ENCODE results near the gene OST4. TPM values are rescaled to one million over a fixed set of nuclear protein-coding genes. Genes with fewer than 3 reads are reported as not detected.

OST4 gene
- total and polyA plus RNA-seq, 2 donors from 2014 or later: 260 to 718 TPM

DNA sequence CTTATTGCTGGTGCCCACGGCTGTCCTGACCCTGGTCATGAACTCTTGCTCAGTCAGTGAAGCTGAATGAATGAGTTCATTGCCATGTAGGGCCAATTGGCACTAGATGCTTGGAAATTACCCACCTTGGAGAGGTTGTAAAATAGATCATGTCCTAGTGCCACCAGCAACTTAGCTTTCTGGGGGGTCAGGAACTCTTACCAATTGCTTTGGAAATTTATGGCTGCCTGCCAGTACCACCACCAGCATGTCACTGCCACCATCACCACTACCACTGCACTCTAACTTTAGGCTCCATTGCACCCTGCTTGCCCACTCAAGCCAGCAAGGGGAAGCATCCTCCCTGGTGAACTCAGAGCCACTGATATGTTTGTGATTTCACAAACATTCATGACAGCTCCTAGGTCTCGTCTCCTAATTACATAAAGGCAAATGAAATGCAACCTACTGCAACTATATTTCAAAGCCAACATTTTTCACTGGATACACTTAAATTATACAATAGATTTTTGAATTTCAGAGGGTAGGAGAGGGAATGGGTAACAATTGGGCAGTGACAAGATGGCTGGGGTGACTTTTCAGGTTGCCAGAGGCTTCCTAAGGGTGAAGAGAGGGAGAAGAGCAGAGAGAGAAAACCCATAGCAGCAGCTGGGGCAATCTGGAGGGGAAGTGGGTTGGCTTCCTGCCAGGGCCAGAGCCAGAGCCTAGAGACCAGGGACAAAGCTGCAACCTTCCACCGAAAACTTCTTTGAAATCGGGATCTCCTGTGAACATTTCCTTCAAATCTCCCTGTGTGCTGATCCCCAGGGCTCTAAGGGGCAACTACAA, 3.5 kb upstream of the OST4 start:
- intact Hi-C loops (cut with DNase I): no loop called here
- Histone ChIP-seq H3K36me3 (ENCODE audit: control insufficient read depth in 2 of 3, insufficient read depth in 3 of 3, low read length in 3 of 3) (no peaks in the 10 kb centered on the region), H3K27ac (ENCODE audit: low read depth in 2 of 2, low read length in 2 of 2) (no peak overlapping the region), H3K27me3 (ENCODE audit: control insufficient read depth, insufficient read depth, low read length) (no peaks in the 10 kb centered on the region), H3K4me3 (ENCODE audit: low read length in 3 of 3) (no peak overlapping the region), H3K9ac (ENCODE audit: low read length in 3 of 3) (no peak overlapping the region), H3K4me1 (ENCODE audit: control insufficient read depth in 2 of 3, insufficient read depth in 2 of 3, low read depth in 1 of 3, low read length in 3 of 3) (peaks cover 8 to 14% (median 9%) of the 10 kb centered on the region in 3 donors), H3K9me3 (ENCODE audit: control insufficient read depth in 2 of 3, insufficient read depth in 1 of 3, low read length in 3 of 3) (no peaks in the 10 kb centered on the region)
- TF ChIP-seq, protein P1, sequence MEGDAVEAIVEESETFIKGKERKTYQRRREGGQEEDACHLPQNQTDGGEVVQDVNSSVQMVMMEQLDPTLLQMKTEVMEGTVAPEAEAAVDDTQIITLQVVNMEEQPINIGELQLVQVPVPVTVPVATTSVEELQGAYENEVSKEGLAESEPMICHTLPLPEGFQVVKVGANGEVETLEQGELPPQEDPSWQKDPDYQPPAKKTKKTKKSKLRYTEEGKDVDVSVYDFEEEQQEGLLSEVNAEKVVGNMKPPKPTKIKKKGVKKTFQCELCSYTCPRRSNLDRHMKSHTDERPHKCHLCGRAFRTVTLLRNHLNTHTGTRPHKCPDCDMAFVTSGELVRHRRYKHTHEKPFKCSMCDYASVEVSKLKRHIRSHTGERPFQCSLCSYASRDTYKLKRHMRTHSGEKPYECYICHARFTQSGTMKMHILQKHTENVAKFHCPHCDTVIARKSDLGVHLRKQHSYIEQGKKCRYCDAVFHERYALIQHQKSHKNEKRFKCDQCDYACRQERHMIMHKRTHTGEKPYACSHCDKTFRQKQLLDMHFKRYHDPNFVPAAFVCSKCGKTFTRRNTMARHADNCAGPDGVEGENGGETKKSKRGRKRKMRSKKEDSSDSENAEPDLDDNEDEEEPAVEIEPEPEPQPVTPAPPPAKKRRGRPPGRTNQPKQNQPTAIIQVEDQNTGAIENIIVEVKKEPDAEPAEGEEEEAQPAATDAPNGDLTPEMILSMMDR (IDR thresholded peaks at IDR 0.05; ENCODE audit: borderline replicate concordance, extremely low read depth, insufficient read depth): no peak
- DNase-seq: peak in 2 of 5 donors; percentile 44 to 62
- no peak for FAIRE-seq

DNA sequence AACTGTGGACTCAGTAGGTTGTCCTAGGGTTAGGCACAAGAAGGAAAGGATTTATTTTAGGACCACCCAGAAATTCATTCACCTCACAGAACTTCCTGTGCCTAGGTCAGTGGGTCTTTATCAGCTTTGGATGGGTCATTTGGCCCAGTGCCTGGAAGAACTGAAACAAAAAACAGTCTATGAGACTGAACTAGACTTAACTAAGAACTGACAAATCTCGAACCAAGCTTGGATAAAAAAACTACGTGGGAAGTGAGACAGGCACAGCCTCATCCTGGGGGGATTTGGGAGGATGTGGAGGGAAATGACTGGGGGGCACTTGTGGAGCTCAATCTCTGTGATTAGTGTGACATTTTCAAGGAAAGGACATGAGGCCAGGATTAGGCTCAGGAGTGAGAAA, 2.3 kb upstream of the OST4 start:
- H3K4me1 ChIP-seq (ENCODE audit: control insufficient read depth in 2 of 3, insufficient read depth in 2 of 3, low read depth in 1 of 3, low read length in 3 of 3): peaks cover 9 to 23% (median 14%) of the 10 kb centered on the region in 3 donors
- intact Hi-C loops (cut with DNase I): no loop called here

DNA sequence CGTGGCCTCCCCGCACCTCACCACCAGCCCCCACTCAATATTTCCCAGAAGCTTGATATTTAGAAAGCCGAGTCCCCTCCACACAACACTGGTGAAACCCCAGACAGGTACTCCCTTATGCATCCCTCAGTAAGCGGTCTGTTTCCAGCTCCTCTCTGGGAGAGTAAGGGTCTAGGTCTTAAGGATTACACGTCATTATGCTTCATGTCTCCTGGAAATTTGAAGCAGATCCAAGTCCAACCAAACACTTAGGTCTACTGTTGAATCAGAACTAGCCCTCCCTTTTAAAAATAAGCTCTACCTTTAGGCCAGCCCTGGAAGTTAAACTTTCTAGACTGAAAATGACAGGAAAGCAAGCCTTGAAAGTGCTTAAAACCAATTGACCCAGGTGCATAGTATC, 1.5 kb upstream of the OST4 start:
- Histone ChIP-seq H3K4me1 (ENCODE audit: control insufficient read depth in 2 of 3, insufficient read depth in 2 of 3, low read depth in 1 of 3, low read length in 3 of 3) (peaks cover 9 to 26% (median 14%) of the 10 kb centered on the region in 3 donors), H3K4me3 (ENCODE audit: low read length in 3 of 3) (no peak overlapping the region)
- TF ChIP-seq, protein P1 (IDR thresholded peaks at IDR 0.05; ENCODE audit: borderline replicate concordance, extremely low read depth, insufficient read depth): no peak

More for the DNA sequence above, 2.3 kb upstream of the OST4 start:
- no peaks in the 10 kb centered on the region for H3K9me3 ChIP-seq (ENCODE audit: control insufficient read depth in 2 of 3, insufficient read depth in 1 of 3, low read length in 3 of 3)
- no peaks in the 10 kb centered on the region for H3K27me3 ChIP-seq (ENCODE audit: control insufficient read depth, insufficient read depth, low read length)
- H3K27ac ChIP-seq (ENCODE audit: low read depth in 2 of 2, low read length in 2 of 2): peak overlapping the region; percentile 25 to 35
- TF ChIP-seq, protein P1 (IDR thresholded peaks at IDR 0.05; ENCODE audit: borderline replicate concordance, extremely low read depth, insufficient read depth): no peak
- no peak overlapping the region for H3K9ac ChIP-seq (ENCODE audit: low read length in 3 of 3)
- no peak overlapping the region for H3K4me3 ChIP-seq (ENCODE audit: low read length in 3 of 3)
- FAIRE-seq (no peak), DNase-seq (peak in 1 of 5 donors; percentile 53)
- H3K36me3 ChIP-seq (ENCODE audit: control insufficient read depth in 2 of 3, insufficient read depth in 3 of 3, low read length in 3 of 3): peaks cover 0 to 9% (median 5%) of the 10 kb centered on the region in 3 donors

More for the DNA sequence above, 1.5 kb upstream of the OST4 start:
- Histone ChIP-seq H3K27ac (ENCODE audit: low read depth in 2 of 2, low read length in 2 of 2) (peak overlapping the region; percentile 85 to 90), H3K9ac (ENCODE audit: low read length in 3 of 3) (no peak overlapping the region), H3K9me3 (ENCODE audit: control insufficient read depth in 2 of 3, insufficient read depth in 1 of 3, low read length in 3 of 3) (no peaks in the 10 kb centered on the region), H3K27me3 (ENCODE audit: control insufficient read depth, insufficient read depth, low read length) (no peaks in the 10 kb centered on the region), H3K36me3 (ENCODE audit: control insufficient read depth in 2 of 3, insufficient read depth in 3 of 3, low read length in 3 of 3) (peaks cover 0 to 17% (median 5%) of the 10 kb centered on the region in 3 donors)
- intact Hi-C loops (cut with DNase I): no loop called here
- no peak for FAIRE-seq
- peak in 2 of 5 donors; percentile 30 to 70 for DNase-seq

All from kidney (tissue), 14 donors.